Activated CD8-positive, alpha-beta memory T cell treated with anti-CD3 and anti-CD28 coated beads, Interleukin-2, amount 50 U/mL, for 1 hour (primary cell): ENCODE results near the gene CHRM4.

Experiments used
- DNase-seq: peaks from one replicate; pipeline ENCODE4 v3.0.0-alpha.2; 2020; ENCODE audit errors: extremely low read depth

The CHRM4 gene

DNA sequence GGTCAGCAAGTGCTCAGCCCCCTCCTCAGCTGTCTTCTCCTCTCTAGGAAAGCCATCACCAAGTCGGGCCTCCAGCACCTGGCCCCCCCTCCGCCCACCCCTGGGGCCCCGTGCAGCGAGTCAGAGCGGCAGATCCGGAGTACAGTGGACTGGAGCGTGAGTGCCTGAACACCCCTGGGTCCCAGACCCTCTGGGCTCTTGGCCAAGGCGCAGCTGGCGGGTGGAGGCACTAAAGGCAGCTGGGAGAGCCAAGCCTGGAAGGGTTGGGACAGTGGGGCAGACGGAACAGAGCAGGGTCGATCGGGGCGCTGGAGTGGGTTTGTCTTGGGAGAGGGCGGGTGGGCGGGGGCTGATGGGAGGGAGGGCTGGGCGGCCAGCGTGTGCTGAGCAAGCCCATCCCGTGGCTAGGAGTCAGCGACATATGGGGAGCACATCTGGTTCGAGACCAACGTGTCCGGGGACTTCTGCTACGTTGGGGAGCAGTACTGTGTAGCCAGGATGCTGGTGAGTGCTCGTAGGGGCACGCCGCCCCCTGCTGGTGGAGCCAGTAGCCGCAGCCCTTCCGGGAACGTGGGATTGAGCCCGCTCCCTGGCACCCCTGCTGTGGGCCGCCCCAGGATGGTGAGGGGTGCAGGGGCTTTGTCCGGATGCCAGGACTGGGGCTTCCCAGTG lies 24.2 kb downstream of the CHRM4 start:
- peak; percentile 45 for DNase-seq

DNA sequence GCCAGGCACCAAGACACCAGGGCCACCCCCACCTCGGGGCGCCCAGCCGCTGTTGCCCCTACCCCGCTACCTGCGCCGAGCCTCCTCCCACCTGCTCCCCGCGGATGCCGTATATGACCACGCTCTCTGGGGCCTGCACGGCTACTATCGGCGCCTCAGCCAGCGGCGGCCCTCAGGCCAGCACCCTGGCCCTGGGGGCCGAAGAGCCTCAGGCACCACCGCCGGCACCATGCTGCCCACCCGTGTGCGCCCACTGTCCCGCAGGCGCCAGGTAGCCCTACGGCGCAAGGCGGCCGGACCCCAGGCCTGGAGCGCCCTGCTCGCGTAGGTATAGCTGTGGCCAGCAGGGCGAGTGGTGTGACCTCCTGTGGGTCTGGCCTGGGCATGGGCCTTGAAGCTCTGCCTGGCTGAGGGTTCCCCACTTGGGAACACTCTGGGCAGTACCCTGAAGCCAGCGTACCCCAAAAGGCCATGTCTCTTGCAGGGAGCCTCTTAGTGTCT lies 24.9 kb downstream of the CHRM4 start:
- no peak for DNase-seq

DNA sequence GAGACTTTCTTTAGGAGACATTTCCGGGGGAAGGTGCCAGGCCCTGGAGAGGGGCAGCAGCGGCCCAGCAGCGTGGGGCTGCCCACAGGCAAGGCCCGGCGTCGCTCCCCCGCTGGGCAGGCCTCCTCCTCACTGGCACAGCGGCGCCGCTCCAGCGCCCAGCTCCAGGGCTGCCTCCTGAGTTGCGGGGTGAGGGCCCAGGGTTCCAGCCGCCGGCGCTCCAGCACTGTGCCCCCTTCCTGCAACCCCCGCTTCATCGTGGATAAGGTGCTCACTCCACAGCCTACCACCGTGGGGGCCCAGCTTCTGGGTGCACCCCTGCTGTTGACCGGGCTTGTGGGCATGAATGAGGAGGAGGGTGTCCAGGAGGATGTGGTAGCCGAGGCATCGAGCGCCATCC lies 25.3 kb downstream of the CHRM4 start:
- no peak for DNase-seq

DNA sequence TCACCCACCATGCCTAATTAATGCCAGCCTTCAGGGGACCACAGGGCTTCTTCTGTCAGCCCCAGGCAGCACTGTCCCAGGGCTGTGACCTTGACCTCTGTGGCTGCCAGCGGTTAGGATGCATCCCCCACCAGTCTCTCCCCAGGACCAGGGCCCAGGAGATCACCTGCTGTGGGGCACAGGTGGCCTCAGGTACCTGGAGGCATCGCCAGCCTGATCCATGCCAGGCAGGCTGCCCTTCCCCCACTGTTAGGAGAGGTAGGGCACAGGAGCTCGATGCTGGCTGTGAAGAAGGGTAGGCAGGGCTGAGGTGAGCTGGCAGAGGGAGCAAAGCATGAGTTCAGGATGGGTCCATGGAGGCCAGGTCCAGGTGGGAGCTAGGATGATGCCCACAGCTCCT lies 26.8 kb downstream of the CHRM4 start:
- DNase-seq, result no peak

DNA sequence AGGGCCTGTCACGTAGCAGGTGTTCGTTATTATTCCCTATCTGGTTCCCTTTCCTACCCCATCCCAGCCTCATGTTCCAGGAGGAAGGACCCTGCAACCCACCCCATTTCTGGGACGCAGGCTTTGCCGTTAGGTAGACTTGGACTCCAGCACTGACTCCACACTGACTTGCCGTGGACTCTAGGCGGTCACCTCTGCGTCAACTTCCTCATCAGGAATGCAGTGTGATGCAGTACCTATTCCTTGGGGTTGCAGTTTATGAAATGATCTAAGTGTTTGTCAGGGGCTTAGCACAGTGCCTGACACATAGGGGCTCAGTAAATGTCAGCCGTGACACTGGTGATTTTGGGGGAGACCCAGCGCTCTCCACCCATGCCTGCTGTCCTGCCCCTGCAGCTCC lies 27.5 kb downstream of the CHRM4 start:
- no peak for DNase-seq

DNA sequence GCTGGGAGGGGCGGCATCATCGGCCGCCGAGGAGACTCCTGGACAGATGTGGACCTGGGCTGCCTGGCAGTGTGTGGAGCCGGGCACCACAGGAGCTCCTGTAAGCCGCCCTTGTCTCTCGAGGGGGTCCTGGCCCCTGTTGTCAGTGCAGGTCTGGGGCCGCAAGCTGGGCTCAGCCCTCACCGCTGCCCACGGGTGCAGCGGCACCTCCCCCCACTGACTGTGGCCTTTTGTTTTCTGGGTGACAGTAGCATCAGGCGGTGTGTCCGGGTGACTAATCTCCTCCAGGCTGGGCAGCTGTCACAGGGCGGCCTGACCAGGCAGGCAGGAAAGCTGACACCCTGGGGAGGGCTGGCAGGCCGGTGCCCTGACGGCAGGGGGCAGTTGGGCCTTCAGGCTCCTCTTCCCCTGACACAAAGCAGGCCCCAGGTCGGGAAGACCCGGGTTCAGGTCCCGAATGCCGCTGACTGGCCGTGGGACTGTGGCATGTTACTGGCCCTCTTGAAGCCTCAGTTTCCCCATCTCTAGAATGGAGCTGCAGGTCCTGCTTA lies 28.0 kb downstream of the CHRM4 start:
- DNase-seq, result no peak

DNA sequence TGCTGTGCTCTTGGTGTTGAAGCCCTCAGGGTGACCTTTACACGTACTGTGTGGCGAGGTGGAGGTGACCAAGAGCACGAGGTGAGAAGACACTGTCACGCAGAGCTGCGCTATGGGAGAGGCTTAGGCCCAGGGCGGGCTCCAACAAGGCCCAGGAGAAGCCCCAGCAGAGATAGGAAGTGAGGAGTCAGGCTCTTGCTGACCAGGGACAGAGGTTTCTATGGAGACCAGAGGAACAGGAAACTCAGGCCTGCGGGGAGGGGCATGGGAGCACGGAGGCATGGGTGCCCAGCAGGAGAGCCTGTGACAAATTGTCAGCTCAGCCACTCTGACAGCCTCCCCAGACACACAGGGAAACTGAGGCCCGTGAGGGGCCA lies 28.6 kb downstream of the CHRM4 start:
- no peak for DNase-seq

DNA sequence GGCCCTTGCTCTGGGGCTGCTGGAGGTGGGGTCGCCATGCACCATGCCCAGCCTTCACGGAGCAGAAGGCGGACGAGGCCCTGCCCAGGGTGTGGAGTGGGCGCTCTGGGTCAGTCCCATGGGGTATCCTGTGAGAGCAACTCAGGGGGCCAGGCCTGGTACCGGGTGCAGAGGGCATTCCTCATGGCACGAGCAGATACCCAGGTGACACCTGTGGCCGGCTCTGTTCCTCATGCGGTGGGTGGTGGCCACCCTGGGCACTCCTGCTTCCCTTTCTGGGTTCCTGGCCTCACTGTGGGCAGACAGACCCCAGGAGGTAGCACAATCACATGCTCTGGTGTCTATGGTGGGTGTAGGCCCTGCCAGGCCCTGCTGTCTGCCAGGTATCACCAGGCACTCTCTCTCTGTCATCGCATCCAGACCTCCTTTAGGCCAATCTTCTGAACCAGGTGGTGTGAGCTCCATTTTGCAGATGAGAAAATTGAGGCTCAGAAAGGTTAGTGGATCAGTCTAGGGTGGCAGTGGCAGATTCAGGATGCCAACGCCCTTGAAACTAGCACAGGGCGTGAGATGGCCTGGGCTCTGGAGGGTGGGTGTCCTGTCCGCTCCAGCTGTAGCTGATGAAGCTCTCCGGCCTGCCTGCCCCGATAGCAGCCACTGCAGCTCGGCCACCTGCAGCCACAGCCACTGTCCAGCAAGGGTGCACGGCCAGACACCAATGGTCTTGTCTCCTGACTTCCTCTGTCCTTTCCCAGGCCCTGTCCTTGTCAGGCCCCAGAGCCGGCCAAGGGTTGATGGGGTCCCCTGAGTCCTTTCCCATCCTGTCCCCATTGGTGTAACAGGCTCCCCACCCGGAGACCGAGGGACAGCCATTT lies 29.2 kb downstream of the CHRM4 start:
- DNase-seq, result no peak

DNA sequence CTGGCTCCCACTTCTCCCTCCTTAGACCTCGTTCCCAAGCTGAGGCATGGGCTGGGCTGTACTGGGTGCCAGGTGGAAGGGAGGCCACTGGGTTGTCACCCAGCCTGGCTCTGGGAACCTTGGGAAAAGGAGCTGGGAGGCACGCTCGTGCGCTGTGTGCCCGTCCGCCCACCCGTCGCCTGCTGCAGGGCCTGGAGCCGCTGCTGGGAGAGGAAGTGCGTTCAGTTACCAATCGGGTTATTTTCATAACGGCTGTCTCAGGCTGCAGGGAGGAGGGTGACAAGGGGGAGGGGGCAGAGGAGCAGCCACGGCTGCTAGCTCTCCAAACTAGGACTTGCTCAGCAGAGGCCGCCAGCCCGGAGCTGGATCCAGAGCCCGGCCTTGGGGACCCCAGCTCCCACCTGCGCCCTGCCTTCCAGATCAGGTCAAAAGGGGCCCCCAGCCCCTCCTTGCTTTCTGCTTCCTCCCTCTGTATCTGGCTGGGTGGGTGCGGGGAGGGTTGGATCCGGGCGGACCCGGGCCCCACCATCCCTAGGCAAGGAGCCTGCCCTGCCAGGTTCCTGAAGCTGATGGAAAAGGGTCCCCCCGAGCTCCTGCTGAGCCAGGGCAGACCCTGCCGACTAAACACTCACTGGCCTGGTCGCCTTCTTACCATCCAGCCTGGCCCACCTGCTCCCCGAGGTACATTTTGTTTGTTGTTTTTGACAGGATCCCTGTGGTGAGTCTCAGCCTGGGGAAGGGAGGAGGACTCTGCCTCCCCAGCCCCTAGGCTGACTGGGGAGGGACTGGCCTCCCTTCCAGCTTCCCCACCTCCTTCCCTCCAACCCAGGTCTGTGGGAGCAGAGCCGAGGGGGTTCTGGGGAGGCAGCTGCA lies 30.1 kb downstream of the CHRM4 start:
- DNase-seq, result no peak

DNA sequence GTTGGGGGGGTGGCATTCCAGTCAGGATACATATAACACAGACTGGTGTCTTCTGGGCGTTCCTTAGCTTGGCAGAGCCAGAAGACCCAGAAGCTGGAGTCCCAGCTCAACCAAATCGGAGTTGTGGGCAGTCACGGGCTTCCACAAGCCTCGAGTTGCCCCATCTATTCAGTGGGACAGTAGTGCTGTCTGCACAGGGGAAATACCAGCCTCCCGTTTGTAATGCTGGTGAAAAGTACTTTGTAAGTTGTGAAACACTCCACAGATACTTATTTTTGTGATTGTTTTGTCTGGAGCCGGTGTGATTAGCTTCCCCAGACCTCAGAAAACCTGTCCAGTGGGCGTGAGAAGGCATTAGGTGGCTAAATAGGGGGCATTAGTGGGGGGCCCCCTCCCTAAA lies 30.7 kb downstream of the CHRM4 start:
- no peak for DNase-seq

DNA sequence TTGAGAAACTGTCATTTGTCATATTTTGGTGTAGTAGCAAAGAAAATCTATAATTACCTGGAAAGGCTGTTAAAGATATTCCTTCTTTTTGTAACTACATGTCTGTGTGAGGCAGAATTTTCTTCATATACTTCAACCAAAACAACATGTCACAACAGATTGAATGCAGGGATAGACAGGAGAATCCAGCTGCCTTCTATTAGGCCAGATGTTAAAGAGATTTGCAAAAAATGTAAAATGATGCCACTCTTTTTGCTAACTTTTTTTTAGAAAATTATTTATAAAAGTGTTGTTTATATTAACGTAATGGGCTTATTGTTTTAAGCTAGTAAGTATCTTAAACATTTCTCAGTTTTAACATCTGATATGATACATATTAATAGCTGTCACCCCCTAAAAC lies 31.6 kb downstream of the CHRM4 start:
- no peak for DNase-seq

DNA sequence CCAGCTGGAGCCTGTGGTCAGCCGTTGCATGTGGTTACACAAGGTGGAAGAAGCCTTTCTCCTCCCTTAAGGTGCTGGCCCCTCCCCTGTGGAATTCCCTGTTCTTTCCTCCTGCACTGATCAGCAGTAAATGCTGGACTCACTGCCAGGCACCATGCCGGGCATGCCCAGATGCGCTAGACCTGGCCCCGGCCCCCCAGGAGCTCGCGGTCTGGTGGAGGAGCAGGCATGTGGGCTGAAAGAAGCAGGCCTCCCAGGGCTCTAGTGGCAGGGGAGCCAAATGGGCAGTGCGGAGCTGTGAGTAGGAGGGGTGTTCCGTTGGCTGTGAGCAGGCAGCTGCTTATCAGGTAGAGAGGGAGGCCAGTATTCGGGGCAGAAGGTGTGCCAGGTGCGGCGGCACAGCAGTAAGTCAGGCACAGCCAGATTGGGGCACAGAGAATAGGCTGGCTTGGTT lies 34.1 kb downstream of the CHRM4 start:
- no peak for DNase-seq

DNA sequence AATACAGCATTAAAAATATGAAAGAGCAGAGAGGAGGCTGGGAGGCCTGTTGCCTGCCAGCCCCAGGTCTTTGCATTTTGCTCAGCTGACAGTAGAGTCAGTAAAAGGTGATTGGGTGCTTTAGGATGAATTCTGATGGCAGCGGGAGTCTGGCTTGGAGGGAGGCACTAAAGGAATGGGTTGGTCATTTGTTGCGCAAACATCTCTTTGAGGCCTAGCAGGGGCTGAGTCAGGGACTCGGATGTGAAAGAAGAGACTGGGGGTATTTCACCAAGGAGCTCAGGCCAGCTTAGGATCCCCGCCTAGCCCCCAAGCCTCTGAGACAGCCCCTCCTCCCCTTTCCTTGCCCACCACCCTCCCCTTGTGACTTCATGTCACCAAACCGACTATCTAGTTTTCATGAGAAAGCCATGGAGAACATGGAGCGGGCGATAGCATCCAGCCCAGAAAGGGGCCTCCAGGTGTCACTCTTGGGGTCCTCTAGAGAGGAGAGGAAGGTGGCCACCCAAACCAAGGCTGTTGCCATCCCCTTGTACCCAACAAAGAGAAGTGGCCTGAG lies 34.6 kb downstream of the CHRM4 start:
- no peak for DNase-seq

DNA sequence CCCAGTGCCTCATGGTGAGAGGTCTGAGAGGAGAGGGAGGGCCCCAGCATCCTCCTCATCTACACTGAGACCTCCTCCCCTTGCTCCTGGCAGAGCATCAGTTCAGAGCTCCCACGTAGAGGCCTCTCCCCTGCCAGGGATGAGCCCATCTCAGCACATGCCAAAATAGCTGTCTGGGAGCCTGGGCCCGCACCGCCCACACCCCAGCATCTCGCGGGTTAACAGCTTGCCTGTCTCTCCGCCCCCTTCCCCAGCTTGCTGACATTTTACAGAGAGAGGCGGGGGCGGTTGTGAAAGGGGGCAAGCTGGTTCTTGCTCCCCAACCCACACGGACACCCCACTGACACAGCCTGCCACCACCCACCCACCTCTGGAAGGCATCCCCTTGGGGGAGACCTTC lies 37.9 kb downstream of the CHRM4 start:
- no peak for DNase-seq

DNA sequence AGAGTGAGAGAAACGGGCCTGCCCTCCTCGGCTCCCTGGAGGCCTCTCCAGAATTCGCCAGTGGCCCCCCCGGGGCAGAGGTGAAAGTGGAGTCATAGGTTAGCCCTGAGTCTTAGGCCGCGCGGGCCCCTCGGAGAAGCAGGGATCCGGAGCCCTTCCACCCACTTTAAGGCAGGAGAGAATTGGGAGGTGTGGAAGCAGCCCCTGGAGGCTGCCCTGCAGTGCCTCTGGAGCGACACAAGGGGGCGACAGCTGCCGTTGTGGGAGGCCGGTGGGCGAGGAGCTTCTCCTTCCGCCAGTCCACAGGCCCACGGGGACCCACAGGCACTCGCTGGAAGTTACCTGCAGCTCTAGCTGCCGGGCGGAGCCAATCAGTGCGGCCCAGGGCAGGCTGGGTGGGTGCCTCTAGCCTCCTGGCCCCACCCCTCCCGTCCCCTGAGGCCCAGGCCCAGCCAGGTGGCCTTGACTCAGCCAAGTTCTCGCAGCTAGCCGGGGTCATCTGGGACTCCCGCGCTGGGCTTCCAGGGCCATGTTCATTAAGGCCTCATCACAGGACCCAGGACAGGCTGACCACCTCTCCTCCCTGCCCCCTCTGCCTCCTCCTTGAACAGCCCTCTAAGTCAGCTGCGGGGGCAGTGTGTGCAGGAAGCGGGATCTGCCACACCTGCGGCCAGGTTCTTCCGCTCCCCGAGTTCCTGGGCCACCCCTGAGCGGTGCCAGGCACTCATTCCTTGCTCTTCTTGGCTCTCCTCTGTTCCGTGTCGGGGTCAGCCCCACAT lies 39.3 kb downstream of the CHRM4 start:
- DNase-seq, result peak; percentile 69

DNA sequence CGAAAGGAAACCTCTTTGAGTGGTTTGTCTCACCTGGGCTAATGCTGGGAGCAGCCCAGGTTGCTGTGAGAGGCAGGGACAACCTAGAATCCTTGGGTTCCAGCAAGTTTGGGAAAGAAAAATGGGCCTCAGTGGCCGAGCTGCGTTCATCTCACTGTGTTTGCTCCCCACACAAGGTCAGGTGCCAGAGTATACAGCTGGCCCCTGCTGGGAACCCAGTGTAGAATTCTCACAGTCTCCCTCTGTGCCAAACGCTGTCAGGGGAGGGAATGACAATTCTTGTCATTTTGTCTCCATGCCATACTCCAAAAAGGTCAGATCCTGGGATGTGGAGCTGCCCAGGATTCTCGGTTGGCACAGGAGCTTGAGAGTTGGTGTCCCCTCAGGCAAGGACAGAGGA lies 40.0 kb downstream of the CHRM4 start:
- DNase-seq, result no peak

DNA sequence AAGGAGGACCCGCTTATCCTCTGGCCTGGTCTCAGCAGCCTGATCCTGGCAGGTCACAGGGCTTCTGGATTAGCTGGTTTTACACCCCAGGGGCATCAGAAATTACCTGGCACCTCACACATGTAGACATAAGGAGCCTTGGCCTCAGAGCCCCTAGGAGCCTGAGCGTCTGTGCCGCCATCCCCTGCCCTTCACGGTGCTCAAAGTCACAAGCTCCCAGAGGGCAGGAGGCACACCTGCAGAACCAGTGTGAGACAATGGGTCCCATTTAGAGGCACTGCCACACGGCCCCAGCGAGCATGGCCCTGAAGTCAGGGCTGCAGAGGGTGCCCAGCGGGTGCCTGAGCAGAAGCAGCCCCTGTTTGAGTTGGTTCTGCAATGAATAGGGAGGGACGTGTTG lies 40.4 kb downstream of the CHRM4 start:
- DNase-seq, result no peak

DNA sequence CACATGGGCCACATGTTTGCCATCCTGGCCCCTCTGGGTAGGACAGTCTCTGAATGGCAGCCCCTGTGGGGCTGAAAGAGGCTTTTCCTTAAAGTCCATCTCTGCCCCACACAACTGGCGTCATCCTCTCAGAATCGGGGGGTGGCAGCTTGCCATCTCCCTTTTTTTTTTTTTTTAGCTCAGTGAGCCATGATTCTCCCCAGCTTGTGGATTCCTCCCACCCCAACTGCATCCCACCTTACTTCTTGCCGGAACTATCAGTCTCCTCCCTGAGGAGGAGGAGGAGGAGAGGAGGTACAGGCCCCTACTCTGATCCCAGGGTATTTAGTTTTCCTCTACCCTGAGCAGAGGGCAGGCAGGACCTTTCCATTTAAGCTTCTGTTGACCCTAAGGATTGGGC lies 40.9 kb downstream of the CHRM4 start:
- no peak for DNase-seq

DNA sequence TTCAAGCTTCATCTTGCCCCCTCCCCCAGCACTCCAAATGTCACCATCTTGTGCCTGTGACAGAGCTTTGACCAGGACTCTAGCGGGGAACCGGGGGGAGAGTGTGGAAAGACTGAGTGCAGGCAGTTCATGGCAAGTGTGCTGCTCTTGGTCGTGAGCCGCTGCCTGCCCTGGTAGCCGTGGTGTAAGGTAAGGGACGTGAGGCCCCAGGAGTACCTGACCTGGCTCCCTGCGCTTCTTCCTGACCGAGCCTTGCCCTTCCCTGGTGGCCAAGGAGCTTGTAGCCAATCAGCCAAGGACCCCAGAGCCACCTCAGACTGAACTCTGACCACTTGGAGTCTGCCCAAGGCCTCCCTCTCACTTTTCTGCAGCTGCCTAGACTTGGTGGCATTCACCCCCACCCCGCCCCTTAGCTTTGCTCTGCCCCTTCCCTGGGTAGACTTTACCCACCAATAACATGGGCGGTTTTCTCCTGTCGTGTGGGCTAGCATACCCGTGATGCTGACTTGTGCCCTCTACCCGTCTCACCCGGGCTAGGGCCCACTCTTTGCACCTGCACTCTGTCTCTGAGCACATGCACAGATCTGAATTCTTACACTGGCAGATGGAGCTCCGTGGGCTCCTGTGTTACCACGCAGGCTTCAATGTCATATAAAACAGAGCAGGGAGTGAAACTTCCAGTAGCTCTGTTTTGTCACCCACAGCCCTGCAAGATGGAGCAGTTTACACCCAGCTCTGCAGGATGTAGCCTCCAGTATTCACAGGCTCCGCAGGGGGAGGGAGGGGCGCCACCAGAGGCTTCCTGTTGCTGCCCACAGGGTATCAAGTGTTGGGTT lies 42.8 kb downstream of the CHRM4 start:
- DNase-seq, result no peak
